DMS53 treated with DMSO at 0.1 percent for 48 hours (cell line): Measurements from ENCODE around the gene PCBP4.

Experiments used
- DNase-seq: peaks from one replicate; lab custom pipeline; 2025; ENCODE audit not compliant: unreplicated experiment; lab: John Stamatoyannopoulos, UW

PCBP4 gene

GRCh38 chr3:51974277-51974962, 7.2 kb upstream of the PCBP4 start:
- DNase-seq: no peak

- DNase-seq: no peak
Observed at GRCh38 chr3:51971350-51971749, 4.1 kb upstream of the PCBP4 start.

GRCh38 chr3:51970606-51971300, 3.5 kb upstream of the PCBP4 start:
- DNase-seq: no peak

GRCh38 chr3:51969841-51970240, 2.6 kb upstream of the PCBP4 start:
- DNase-seq: no peak

GRCh38 chr3:51968883-51969678, 1.8 kb upstream of the PCBP4 start:
- no peak for DNase-seq

GRCh38 chr3:51968170-51968775, 1.0 kb upstream of the PCBP4 start:
- no peak for DNase-seq

GRCh38 chr3:51966922-51967383, 301 bp downstream of the PCBP4 start:
- no peak for DNase-seq

- no peak for DNase-seq
Observed at GRCh38 chr3:51966486-51966885, 768 bp downstream of the PCBP4 start.

- no peak for DNase-seq
Observed at GRCh38 chr3:51966016-51966415, 1.2 kb downstream of the PCBP4 start.

- no peak for DNase-seq
Observed at GRCh38 chr3:51964521-51964920, 2.7 kb downstream of the PCBP4 start.

GRCh38 chr3:51963951-51964451, 3.3 kb downstream of the PCBP4 start:
- DNase-seq: no peak

- no peak for DNase-seq
Observed at GRCh38 chr3:51962854-51963530, 4.3 kb downstream of the PCBP4 start.

GRCh38 chr3:51961602-51962569, 5.4 kb downstream of the PCBP4 start:
- DNase-seq: no peak

GRCh38 chr3:51961011-51961410, 6.2 kb downstream of the PCBP4 start:
- no peak for DNase-seq

GRCh38 chr3:51960386-51960785, 6.9 kb downstream of the PCBP4 start:
- DNase-seq: no peak

GRCh38 chr3:51959651-51960050, 7.6 kb downstream of the PCBP4 start:
- DNase-seq: no peak

GRCh38 chr3:51958603-51959521, 8.4 kb downstream of the PCBP4 start:
- DNase-seq: no peak

GRCh38 chr3:51957520-51958205, 9.6 kb downstream of the PCBP4 start:
- DNase-seq: no peak
